ENCODE data around the gene ADCYAP1. TPM values are rescaled to one million over a fixed set of nuclear protein-coding genes. Genes with fewer than 3 reads are reported as not detected.

ADCYAP1 gene
- total RNA-seq, 1 experiment from 2014 or later: not detected

DNA sequence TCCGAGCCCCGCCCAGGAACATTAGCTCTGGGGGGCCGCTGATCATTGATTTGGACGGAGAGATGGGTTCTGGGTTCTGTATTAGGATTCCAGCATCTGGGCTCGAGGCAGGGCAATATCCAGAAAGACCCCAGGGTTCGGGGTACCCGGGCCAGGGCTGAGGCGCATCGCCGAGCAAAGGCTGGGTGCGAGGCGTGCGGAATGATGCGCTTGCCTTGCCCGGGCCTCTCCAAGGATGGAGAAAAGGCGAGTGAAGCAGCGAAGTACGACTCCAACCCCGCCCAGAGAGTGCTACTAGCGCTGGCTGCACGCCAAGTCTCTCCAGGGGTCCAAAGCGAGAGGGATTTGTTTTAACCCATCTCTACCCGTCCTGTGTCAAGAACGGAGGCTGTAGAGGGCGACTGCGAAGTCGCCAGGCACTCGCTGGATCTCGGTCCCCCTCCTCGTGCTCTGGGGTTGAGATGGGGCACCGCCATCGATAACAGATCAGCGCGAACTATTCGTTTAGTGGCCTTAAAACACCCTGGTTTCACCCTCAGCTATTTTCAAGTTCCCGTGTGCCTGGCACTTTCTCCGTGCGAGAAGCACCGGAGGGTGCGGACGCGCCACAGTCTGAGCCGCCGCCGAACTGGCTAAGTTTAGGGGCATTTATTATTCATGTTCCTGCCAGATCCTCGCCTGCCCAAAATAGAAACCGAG, 1.9 kb downstream of the ADCYAP1 start:
- Histone ChIP-seq H3K36me3 (ENCODE audit: insufficient read depth, low read length) (no peaks in the 10 kb centered on the region), H3K4me1 (ENCODE audit: low read length) (no peaks in the 10 kb centered on the region), H3K79me2 (ENCODE audit: low read length) (no peaks in the 10 kb centered on the region), H3K9me2 (replicated peaks; ENCODE audit: insufficient read depth, low read length) (no peaks in the 10 kb centered on the region), H3K4me3 (ENCODE audit: low read length) (no peak overlapping the region), H3K9me3 (ENCODE audit: low read length) (peaks cover 5% of the 10 kb centered on the region; the same call in 1 of the 2 replicates), H4K20me1 (ENCODE audit: insufficient read depth, low read depth, low read length) (no peaks in the 10 kb centered on the region), H3K9ac (ENCODE audit: low read length) (no peak overlapping the region), H3K27ac (ENCODE audit: low read length) (no peak overlapping the region), H3K27me3 (ENCODE audit: low read length) (no peaks in the 10 kb centered on the region), H2AFZ (ENCODE audit: low read length) (no peak overlapping the region), H3K4me2 (ENCODE audit: low read depth, low read length, poor library complexity, severe bottlenecking) (no peak overlapping the region)
- no peak for DNase-seq

- DNase-seq: no peak
- H2AFZ ChIP-seq (ENCODE audit: low read length): no peak overlapping the region
- peaks cover 5% of the 10 kb centered on the region; the same call in 1 of the 2 replicates for H3K9me3 ChIP-seq (ENCODE audit: low read length)
- no peaks in the 10 kb centered on the region for H3K4me1 ChIP-seq (ENCODE audit: low read length)
- no peak overlapping the region for H3K4me3 ChIP-seq (ENCODE audit: low read length)
- H3K9me2 ChIP-seq (replicated peaks; ENCODE audit: insufficient read depth, low read length): no peaks in the 10 kb centered on the region
- no peaks in the 10 kb centered on the region for H3K27me3 ChIP-seq (ENCODE audit: low read length)
- no peak overlapping the region for H3K4me2 ChIP-seq (ENCODE audit: low read depth, low read length, poor library complexity, severe bottlenecking)
- H3K9ac ChIP-seq (ENCODE audit: low read length): no peak overlapping the region
- H3K36me3 ChIP-seq (ENCODE audit: insufficient read depth, low read length): no peaks in the 10 kb centered on the region
- H3K79me2 ChIP-seq (ENCODE audit: low read length): no peaks in the 10 kb centered on the region
- H4K20me1 ChIP-seq (ENCODE audit: insufficient read depth, low read depth, low read length): no peaks in the 10 kb centered on the region
- H3K27ac ChIP-seq (ENCODE audit: low read length): no peak overlapping the region
These were observed 2.6 kb downstream of the ADCYAP1 start for GRCh38 chr18:907115-907884.

- Histone ChIP-seq H3K36me3 (ENCODE audit: insufficient read depth, low read length) (no peaks in the 10 kb centered on the region), H3K4me3 (ENCODE audit: low read length) (no peak overlapping the region), H3K27ac (ENCODE audit: low read length) (no peak overlapping the region), H2AFZ (ENCODE audit: low read length) (no peak overlapping the region), H3K4me1 (ENCODE audit: low read length) (no peaks in the 10 kb centered on the region), H4K20me1 (ENCODE audit: insufficient read depth, low read depth, low read length) (no peaks in the 10 kb centered on the region), H3K27me3 (ENCODE audit: low read length) (no peaks in the 10 kb centered on the region), H3K9me3 (ENCODE audit: low read length) (peaks cover 5% of the 10 kb centered on the region; the same call in 1 of the 2 replicates), H3K4me2 (ENCODE audit: low read depth, low read length, poor library complexity, severe bottlenecking) (no peak overlapping the region), H3K9me2 (replicated peaks; ENCODE audit: insufficient read depth, low read length) (no peaks in the 10 kb centered on the region), H3K79me2 (ENCODE audit: low read length) (no peaks in the 10 kb centered on the region), H3K9ac (ENCODE audit: low read length) (no peak overlapping the region)
- no peak for DNase-seq
These were observed 3.5 kb downstream of the ADCYAP1 start for GRCh38 chr18:907885-908757.

DNA sequence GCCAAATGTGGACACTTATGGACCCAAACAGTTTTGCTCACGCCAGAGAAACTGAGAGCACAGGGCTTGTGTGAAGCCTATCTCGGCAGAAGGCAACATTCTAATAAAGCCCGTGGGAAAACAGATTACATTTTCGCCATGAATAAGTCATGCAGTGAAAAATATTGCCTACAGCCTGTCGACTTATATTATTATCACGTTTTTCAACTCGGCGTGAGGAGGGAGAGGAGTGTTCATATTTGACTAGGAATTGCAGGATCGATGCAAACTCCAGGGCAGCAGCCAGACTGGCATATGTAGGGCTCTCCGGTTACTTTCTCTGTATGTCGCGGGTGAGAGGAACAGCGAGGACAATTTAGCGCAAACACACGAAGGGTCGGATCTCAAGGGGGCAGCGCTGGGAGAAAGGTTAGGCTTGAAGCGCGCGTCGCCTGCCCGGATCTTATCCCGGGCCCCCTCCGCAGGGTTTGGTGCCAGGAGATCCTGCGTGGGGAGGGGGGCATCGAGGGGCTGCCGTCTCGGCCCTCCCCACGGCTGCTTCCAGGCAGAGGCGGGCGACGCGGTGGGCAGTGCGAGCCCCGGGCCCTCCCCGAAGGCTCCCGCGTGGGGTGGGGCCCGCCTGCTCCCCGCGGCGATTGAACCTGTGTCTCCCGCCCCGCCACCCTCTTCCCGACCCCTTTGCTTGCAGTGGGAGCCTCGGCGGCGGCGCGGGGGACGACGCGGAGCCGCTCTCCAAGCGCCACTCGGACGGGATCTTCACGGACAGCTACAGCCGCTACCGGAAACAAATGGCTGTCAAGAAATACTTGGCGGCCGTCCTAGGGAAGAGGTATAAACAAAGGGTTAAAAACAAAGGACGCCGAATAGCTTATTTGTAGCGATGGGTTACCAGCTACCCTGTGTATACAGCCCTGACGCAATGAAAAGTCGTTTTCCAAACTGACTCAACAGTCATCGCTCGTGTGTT, 4.4 kb downstream of the ADCYAP1 start:
- H3K9ac ChIP-seq (ENCODE audit: low read length): no peak overlapping the region
- H3K79me2 ChIP-seq (ENCODE audit: low read length): no peaks in the 10 kb centered on the region
- H2AFZ ChIP-seq (ENCODE audit: low read length): no peak overlapping the region
- no peak overlapping the region for H3K4me3 ChIP-seq (ENCODE audit: low read length)
- H4K20me1 ChIP-seq (ENCODE audit: insufficient read depth, low read depth, low read length): no peaks in the 10 kb centered on the region
- no peak overlapping the region for H3K27ac ChIP-seq (ENCODE audit: low read length)
- no peaks in the 10 kb centered on the region for H3K4me1 ChIP-seq (ENCODE audit: low read length)
- DNase-seq: no peak
- no peaks in the 10 kb centered on the region for H3K36me3 ChIP-seq (ENCODE audit: insufficient read depth, low read length)
- H3K9me2 ChIP-seq (replicated peaks; ENCODE audit: insufficient read depth, low read length): no peaks in the 10 kb centered on the region
- H3K4me2 ChIP-seq (ENCODE audit: low read depth, low read length, poor library complexity, severe bottlenecking): no peak overlapping the region
- no peaks in the 10 kb centered on the region for H3K27me3 ChIP-seq (ENCODE audit: low read length)
- H3K9me3 ChIP-seq (ENCODE audit: low read length): peaks cover 5% of the 10 kb centered on the region; the same call in 1 of the 2 replicates

GRCh38 chr18:910247-910646, 5.6 kb downstream of the ADCYAP1 start:
- Histone ChIP-seq H4K20me1 (ENCODE audit: insufficient read depth, low read depth, low read length) (no peaks in the 10 kb centered on the region), H3K4me1 (ENCODE audit: low read length) (no peaks in the 10 kb centered on the region), H3K4me3 (ENCODE audit: low read length) (no peak overlapping the region), H3K27ac (ENCODE audit: low read length) (no peak overlapping the region), H2AFZ (ENCODE audit: low read length) (no peak overlapping the region), H3K4me2 (ENCODE audit: low read depth, low read length, poor library complexity, severe bottlenecking) (no peak overlapping the region), H3K9ac (ENCODE audit: low read length) (no peak overlapping the region), H3K9me2 (replicated peaks; ENCODE audit: insufficient read depth, low read length) (no peaks in the 10 kb centered on the region), H3K27me3 (ENCODE audit: low read length) (no peaks in the 10 kb centered on the region), H3K79me2 (ENCODE audit: low read length) (no peaks in the 10 kb centered on the region), H3K9me3 (ENCODE audit: low read length) (peaks cover 5% of the 10 kb centered on the region; the same call in 1 of the 2 replicates), H3K36me3 (ENCODE audit: insufficient read depth, low read length) (no peaks in the 10 kb centered on the region)
- DNase-seq: no peak

DNA sequence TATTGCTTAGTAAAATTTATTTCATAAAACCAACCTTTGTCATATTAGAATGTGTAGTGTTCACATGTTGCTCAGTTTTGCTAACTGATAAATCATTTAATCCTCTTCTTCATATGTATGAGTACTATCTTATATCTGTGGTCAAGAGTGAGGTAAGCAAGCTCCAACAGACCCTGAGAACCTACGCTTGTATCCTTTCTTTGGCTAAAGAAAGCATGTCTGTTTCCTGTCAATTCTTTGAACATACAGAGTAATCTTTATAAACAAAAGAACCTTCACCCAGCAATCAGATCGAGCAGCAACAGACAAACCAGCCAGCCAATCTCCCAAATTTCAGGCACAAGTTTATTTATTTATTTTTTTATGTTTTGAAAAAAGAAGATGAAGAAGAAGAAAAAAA, 6.4 kb downstream of the ADCYAP1 start:
- Histone ChIP-seq H3K4me2 (ENCODE audit: low read depth, low read length, poor library complexity, severe bottlenecking) (no peak overlapping the region), H3K79me2 (ENCODE audit: low read length) (no peaks in the 10 kb centered on the region), H3K9me2 (replicated peaks; ENCODE audit: insufficient read depth, low read length) (no peaks in the 10 kb centered on the region), H3K27me3 (ENCODE audit: low read length) (no peaks in the 10 kb centered on the region), H3K27ac (ENCODE audit: low read length) (no peak overlapping the region), H3K36me3 (ENCODE audit: insufficient read depth, low read length) (no peaks in the 10 kb centered on the region), H2AFZ (ENCODE audit: low read length) (no peak overlapping the region), H4K20me1 (ENCODE audit: insufficient read depth, low read depth, low read length) (no peaks in the 10 kb centered on the region), H3K4me3 (ENCODE audit: low read length) (no peak overlapping the region), H3K9me3 (ENCODE audit: low read length) (peaks cover 5% of the 10 kb centered on the region; the same call in 1 of the 2 replicates), H3K9ac (ENCODE audit: low read length) (no peak overlapping the region), H3K4me1 (ENCODE audit: low read length) (no peaks in the 10 kb centered on the region)
- no peak for DNase-seq

GRCh38 chr18:911486-911885, 6.8 kb downstream of the ADCYAP1 start:
- Histone ChIP-seq H3K79me2 (ENCODE audit: low read length) (no peaks in the 10 kb centered on the region), H3K9me2 (replicated peaks; ENCODE audit: insufficient read depth, low read length) (no peaks in the 10 kb centered on the region), H3K27me3 (ENCODE audit: low read length) (no peaks in the 10 kb centered on the region), H3K9ac (ENCODE audit: low read length) (no peak overlapping the region), H3K4me1 (ENCODE audit: low read length) (no peaks in the 10 kb centered on the region), H2AFZ (ENCODE audit: low read length) (no peak overlapping the region), H3K4me3 (ENCODE audit: low read length) (no peak overlapping the region), H3K4me2 (ENCODE audit: low read depth, low read length, poor library complexity, severe bottlenecking) (no peak overlapping the region), H3K9me3 (ENCODE audit: low read length) (peaks cover 2% of the 10 kb centered on the region; the same call in 1 of the 2 replicates), H3K36me3 (ENCODE audit: insufficient read depth, low read length) (no peaks in the 10 kb centered on the region), H4K20me1 (ENCODE audit: insufficient read depth, low read depth, low read length) (no peaks in the 10 kb centered on the region), H3K27ac (ENCODE audit: low read length) (no peak overlapping the region)
- DNase-seq: no peak

All from Karpas-422 (cell line).